WERI-Rb-1 (cell line): ENCODE data around the gene REEP3.
"Not testable (repeated sequence)": the region's sequence is repeated elsewhere in the genome, so short reads cannot be mapped to it uniquely, and the experiment has no call there.

Experiments used
- DNase-seq: peaks from one replicate; pipeline ENCODE4 v3.0.0-alpha.2; 2020
- H3K27ac ChIP-seq: fragments of 250-450 bp; sonication (Bioruptor Pico); 2 replicates; pipeline ENCODE4 v1.5.1; 2020; ENCODE audit warnings: mild to moderate bottlenecking, moderate library complexity
- H3K27me3 ChIP-seq: fragments of 250-450 bp; sonication (Bioruptor Pico); 2 replicates; pipeline ENCODE4 v1.5.1; 2021; ENCODE audit warnings: mild to moderate bottlenecking, low read depth, moderate library complexity; ENCODE audit not compliant: insufficient read depth, severe bottlenecking
- H3K36me3 ChIP-seq: fragments of 250-450 bp; sonication (Bioruptor Pico); 2 replicates; pipeline ENCODE4 v1.5.1; 2020; ENCODE audit warnings: mild to moderate bottlenecking, moderate library complexity
- H3K4me3 ChIP-seq: 2 replicates; pipeline ENCODE4 v1.5.1; 2011; ENCODE audit warnings: low read depth, mild to moderate bottlenecking, control low read depth, low read length
- H3K9me3 ChIP-seq: fragments of 250-450 bp; sonication (Bioruptor Pico); 2 replicates; pipeline ENCODE4 v1.5.1; 2021; ENCODE audit warnings: mild to moderate bottlenecking, moderate library complexity; ENCODE audit not compliant: severe bottlenecking
- CTCF ChIP-seq: IDR thresholded peaks from 2 replicates; pipeline ENCODE4 v1.5.1; 2011; ENCODE audit warnings: low read depth, mild to moderate bottlenecking, control low read depth, inconsistent platforms, low read length

REEP3 gene

GRCh38 chr10:63493004-63493403, 28.2 kb upstream of the REEP3 start:
- no peaks in the 10 kb centered on the region for H3K27me3 ChIP-seq
- peaks cover 6% of the 10 kb centered on the region for H3K36me3 ChIP-seq
- TF ChIP-seq CTCF = no peak
- H3K27ac ChIP-seq = no peak overlapping the region
- H3K9me3 ChIP-seq = no peaks in the 10 kb centered on the region
- no peak for DNase-seq
- no peak overlapping the region for H3K4me3 ChIP-seq

GRCh38 chr10:63494951-63495350, 26.2 kb upstream of the REEP3 start:
- no peak for TF ChIP-seq CTCF
- Histone ChIP-seq H3K4me3 (no peak overlapping the region), H3K27me3 (no peaks in the 10 kb centered on the region), H3K9me3 (no peaks in the 10 kb centered on the region), H3K36me3 (peaks cover 6% of the 10 kb centered on the region), H3K27ac (no peak overlapping the region)
- no peak for DNase-seq

GRCh38 chr10:63496561-63496960, 24.6 kb upstream of the REEP3 start:
- Histone ChIP-seq H3K4me3 (no peak overlapping the region), H3K36me3 (peaks cover 6% of the 10 kb centered on the region), H3K27me3 (no peaks in the 10 kb centered on the region), H3K9me3 (no peaks in the 10 kb centered on the region), H3K27ac (no peak overlapping the region)
- no peak for DNase-seq
- no peak for TF ChIP-seq CTCF

- H3K27ac ChIP-seq = no peak overlapping the region
- no peak for DNase-seq
Measured at GRCh38 chr10:63497321-63497720, 23.9 kb upstream of the REEP3 start.

GRCh38 chr10:63498665-63499064, 22.5 kb upstream of the REEP3 start:
- H3K27me3 ChIP-seq = no peaks in the 10 kb centered on the region
- no peak for DNase-seq
- H3K36me3 ChIP-seq = peaks cover 6% of the 10 kb centered on the region
- no peaks in the 10 kb centered on the region for H3K9me3 ChIP-seq
- H3K4me3 ChIP-seq = no peak overlapping the region
- H3K27ac ChIP-seq = no peak overlapping the region
- TF ChIP-seq CTCF = no peak

More at GRCh38 chr10:63497321-63497720, 23.9 kb upstream of the REEP3 start:
- H3K27me3 ChIP-seq = no peaks in the 10 kb centered on the region
- H3K36me3 ChIP-seq = peaks cover 6% of the 10 kb centered on the region
- no peak overlapping the region for H3K4me3 ChIP-seq
- H3K9me3 ChIP-seq = no peaks in the 10 kb centered on the region
- TF ChIP-seq CTCF = no peak

GRCh38 chr10:63500551-63500950, 20.6 kb upstream of the REEP3 start:
- not testable (repeated sequence) for H3K9me3 ChIP-seq, H3K27ac ChIP-seq, H3K4me3 ChIP-seq, DNase-seq, H3K36me3 ChIP-seq, H3K27me3 ChIP-seq
